Measurements from ENCODE around the gene ZNF423. TPM values are rescaled to one million over a fixed set of nuclear protein-coding genes. Genes with fewer than 3 reads are reported as not detected.

The ZNF423 gene
- total and polyA plus RNA-seq, 2 of the 13 experiments (the other 11 are each of a cell fraction or from before 2014, with no cell fraction given), result 0.07 to 0.31 TPM

DNA sequence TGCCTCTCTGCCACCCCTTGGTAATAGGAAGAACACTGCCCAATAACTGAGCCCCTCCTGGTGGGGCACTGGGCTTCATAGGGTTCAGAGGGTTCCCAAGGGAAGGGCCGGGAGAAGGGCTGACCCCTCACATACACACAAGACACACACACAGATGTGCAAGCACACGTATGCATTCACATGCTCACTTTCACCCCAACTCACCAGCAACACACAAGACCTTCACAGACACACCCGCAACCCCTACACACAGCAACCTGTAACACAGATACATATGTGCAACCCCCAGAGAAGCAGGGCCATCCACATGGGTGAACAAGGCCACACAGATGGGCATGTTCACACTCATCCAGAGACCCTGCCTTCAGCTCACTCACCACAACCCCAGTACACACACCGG, 225.1 kb downstream of the ZNF423 start (continued):
- TF ChIP-seq MATR3 (CRISPR knock-in tag; IDR thresholded peaks at IDR 0.05), result no peak
- TF ChIP-seq CEBPB (IDR thresholded peaks at IDR 0.05; ENCODE audit: borderline replicate concordance, low read depth, low read length), result no peak
- TF ChIP-seq, protein P1, sequence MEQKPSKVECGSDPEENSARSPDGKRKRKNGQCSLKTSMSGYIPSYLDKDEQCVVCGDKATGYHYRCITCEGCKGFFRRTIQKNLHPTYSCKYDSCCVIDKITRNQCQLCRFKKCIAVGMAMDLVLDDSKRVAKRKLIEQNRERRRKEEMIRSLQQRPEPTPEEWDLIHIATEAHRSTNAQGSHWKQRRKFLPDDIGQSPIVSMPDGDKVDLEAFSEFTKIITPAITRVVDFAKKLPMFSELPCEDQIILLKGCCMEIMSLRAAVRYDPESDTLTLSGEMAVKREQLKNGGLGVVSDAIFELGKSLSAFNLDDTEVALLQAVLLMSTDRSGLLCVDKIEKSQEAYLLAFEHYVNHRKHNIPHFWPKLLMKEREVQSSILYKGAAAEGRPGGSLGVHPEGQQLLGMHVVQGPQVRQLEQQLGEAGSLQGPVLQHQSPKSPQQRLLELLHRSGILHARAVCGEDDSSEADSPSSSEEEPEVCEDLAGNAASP (CRISPR knock-in tag; IDR thresholded peaks at IDR 0.05; ENCODE audit: borderline replicate concordance), result no peak
- no peak for TF ChIP-seq ATRX (CRISPR knock-in tag; IDR thresholded peaks at IDR 0.05; ENCODE audit: borderline replicate concordance)
- TF ChIP-seq ZNF10 (CRISPR knock-in tag; IDR thresholded peaks at IDR 0.05; ENCODE audit: borderline replicate concordance, low read depth), result no peak
- TF ChIP-seq ZNF572 (CRISPR knock-in tag; IDR thresholded peaks at IDR 0.05), result no peak
- TF ChIP-seq ZNF329 (CRISPR knock-in tag; IDR thresholded peaks at IDR 0.05; ENCODE audit: low read depth), result no peak
- TF ChIP-seq, protein P2, sequence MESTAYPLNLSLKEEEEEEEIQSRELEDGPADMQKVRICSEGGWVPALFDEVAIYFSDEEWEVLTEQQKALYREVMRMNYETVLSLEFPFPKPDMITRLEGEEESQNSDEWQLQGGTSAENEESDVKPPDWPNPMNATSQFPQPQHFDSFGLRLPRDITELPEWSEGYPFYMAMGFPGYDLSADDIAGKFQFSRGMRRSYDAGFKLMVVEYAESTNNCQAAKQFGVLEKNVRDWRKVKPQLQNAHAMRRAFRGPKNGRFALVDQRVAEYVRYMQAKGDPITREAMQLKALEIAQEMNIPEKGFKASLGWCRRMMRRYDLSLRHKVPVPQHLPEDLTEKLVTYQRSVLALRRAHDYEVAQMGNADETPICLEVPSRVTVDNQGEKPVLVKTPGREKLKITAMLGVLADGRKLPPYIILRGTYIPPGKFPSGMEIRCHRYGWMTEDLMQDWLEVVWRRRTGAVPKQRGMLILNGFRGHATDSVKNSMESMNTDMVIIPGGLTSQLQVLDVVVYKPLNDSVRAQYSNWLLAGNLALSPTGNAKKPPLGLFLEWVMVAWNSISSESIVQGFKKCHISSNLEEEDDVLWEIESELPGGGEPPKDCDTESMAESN (CRISPR knock-in tag; conservative IDR thresholded peaks at IDR 0.05), result no peak
- no peak for TF ChIP-seq PAXIP1 (CRISPR knock-in tag; conservative IDR thresholded peaks at IDR 0.05)
- no peak for TF ChIP-seq RARA (CRISPR knock-in tag; IDR thresholded peaks at IDR 0.05)
- no peak for TF ChIP-seq ZC3H4 (CRISPR knock-in tag; IDR thresholded peaks at IDR 0.05; ENCODE audit: borderline replicate concordance)

Data from HepG2 (cell line).